Effector memory CD8-positive, alpha-beta T cell (primary cell): ENCODE data around the gene FAM228B.

Experiments
- ATAC-seq: fragments of 150-1000 bp; cut with Tn5 transposase; replicated peaks from 2 replicates; pipeline ENCODE4 v1.10.0; 2021; ENCODE audit warnings: mild to moderate bottlenecking, moderate library complexity
- DNase-seq, 3 experiments: peaks; one replicate each; pipeline ENCODE4 v3.0.0; 2021
- H3K27ac Mint-ChIP-seq, 2 donors: one replicate each; pipeline ENCODE4 v1.8.0; 2022; ENCODE audit warnings: mild to moderate bottlenecking in 2 of 2, mixed read lengths in 2 of 2, moderate library complexity in 2 of 2
- H3K27me3 Mint-ChIP-seq, 2 donors: one replicate each; pipeline ENCODE4 v1.8.0; 2022; ENCODE audit warnings: mixed read lengths in 2 of 2
- H3K36me3 Mint-ChIP-seq: one replicate; pipeline ENCODE4 v1.8.0; 2022; ENCODE audit warnings: mild to moderate bottlenecking, moderate library complexity, mixed read lengths; ENCODE audit not compliant: insufficient read depth
- H3K4me1 Mint-ChIP-seq, 2 donors: one replicate each; pipeline ENCODE4 v1.8.0; 2022; ENCODE audit warnings: low read depth in 2 of 2, mixed read lengths in 2 of 2
- H3K4me3 Mint-ChIP-seq, 2 donors: one replicate each; pipeline ENCODE4 v1.8.0; 2022; ENCODE audit warnings: mild to moderate bottlenecking in 2 of 2, mixed read lengths in 2 of 2, moderate library complexity in 2 of 2
- H3K9me3 Mint-ChIP-seq, 2 donors: one replicate each; pipeline ENCODE4 v1.8.0; 2022; ENCODE audit warnings: mixed read lengths in 2 of 2
- total RNA-seq, 9 experiments: gene quantifications; one replicate each; lab custom pipeline; 2026; lab: John Stamatoyannopoulos, UW

Gene FAM228B
- 2.6 to 19.5 (median 8.8) reads per million in 9 experiments for total RNA-seq

GRCh38 chr2:24123195-24123921 lies at the start of gene FAM228B, which contains the start of gene PFN4:
Gene FAM228B, plus strand, starts transcription at chr2:24123469. Its CDS starts 893 bp downstream, at chr2:24124362.
Gene PFN4, minus strand, starts transcription at chr2:24123334. Its CDS starts 799 bp downstream, at chr2:24122535.
- Mint-ChIP-seq H3K4me1 (peaks cover 7 to 12% of the 10 kb centered on the region in 2 donors), H3K4me3 (peak within 1 kb of the TSS; percentile 83 to 88), H3K9me3 (no peaks in the 10 kb centered on the region), H3K27me3 (no peaks in the 10 kb centered on the region), H3K27ac (peak within 1 kb of the TSS; percentile 85 to 87), H3K36me3 (no peaks in the 10 kb centered on the region)
- ATAC-seq (peak; percentile 90), DNase-seq (peak; percentile 42 to 51 (median 47))

DNA sequence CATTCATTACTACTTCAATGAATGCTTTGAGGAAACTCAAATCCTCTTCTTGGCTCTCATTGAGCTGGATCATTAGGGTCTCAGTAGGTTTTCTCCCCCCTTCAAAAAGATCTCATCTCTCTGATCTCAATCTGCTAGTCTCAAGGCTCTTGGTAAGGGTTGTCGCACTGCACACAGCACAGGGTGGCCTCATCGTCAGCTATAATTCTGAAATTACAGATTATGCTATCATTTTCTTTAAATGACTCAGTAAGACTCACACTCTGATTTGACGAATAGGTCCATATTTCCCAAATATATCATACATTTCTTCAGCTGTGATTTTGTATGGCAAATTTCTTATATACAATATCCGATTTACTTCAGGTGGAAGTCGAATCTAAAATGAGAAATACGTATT lies 49.5 kb upstream of the FAM228B start:
- H3K9me3 Mint-ChIP-seq, result no peaks in the 10 kb centered on the region
- H3K27me3 Mint-ChIP-seq, result no peaks in the 10 kb centered on the region
- H3K4me1 Mint-ChIP-seq, result peaks cover 15 to 50% of the 10 kb centered on the region in 2 donors
- DNase-seq, result no peak
- peaks cover 15% of the 10 kb centered on the region for H3K36me3 Mint-ChIP-seq
- peak overlapping the region in 1 of 2 donors; percentile 43 for H3K4me3 Mint-ChIP-seq
- H3K27ac Mint-ChIP-seq, result no peak overlapping the region
- ATAC-seq, result no peak

DNA sequence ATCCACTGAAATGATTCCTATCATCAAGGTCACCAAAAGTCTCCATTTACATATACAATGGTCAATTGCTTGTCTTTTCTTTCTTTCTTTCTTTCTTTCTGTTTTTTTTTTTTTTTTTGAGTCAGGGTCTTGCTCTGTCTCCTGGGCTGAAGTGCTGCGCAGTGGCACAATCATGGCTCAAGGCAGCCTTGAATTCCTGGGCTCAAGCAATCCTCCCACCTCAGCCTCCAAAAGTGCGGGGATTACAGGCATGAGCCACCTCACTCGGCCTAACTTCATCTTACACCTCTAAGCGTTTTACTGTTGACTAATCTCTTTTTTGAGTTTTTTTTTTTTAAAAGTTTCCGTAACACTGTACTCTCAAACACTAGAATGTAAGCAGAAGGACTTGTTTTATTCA lies 48.0 kb upstream of the FAM228B start:
- ATAC-seq, result no peak
- peaks cover 10% of the 10 kb centered on the region for H3K36me3 Mint-ChIP-seq
- H3K4me1 Mint-ChIP-seq, result peaks cover 15 to 36% of the 10 kb centered on the region in 2 donors
- H3K27ac Mint-ChIP-seq, result peak overlapping the region; percentile 97
- H3K9me3 Mint-ChIP-seq, result no peaks in the 10 kb centered on the region
- no peaks in the 10 kb centered on the region for H3K27me3 Mint-ChIP-seq
- peak overlapping the region; percentile 93 to 95 for H3K4me3 Mint-ChIP-seq
- no peak for DNase-seq

DNA sequence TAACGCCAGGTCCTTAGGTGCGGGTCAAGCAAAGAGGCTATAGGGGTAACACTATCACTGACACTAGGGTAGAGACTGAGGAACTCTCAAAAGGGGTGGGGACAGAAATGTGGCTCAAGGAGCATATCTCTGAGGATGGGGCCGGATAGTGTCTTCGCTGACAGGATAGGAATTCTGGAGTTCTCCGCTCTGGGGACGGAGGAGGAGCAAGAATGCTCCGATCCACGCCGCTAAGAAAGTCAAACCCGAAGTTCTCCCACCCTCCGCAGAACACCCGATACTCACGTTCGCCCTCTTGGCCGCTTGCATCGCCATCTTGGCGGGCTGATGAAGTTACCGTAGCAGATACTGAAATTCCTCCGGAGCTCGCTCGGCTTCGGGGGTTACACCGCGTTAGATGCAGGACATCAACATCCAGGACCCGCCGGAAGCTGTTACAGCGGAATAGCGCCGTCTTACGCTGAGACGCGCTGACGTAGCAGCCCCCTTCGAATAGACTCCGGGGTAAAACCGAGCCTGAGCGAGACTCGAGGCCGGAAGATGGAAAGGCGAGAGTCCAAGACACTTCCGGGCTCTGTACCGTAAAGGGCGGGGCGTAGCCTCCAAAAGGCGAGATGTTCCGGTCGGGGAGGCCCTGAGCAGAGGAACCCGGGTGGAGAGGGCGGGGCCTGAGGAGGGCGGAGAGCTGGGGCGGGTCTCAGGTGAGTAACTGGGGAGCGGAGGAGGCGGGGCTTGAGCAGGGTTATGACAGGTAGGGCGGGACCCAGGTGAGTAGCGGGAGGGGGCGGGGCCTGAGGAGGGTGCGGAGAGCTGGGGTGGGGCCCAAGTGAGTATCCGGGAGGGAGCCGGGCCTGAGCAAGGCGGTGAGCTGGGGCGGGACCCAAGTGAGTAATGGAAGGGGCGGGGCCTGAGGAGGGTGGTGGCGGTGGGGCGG lies 47.1 kb upstream of the FAM228B start, which contains the start of gene SF3B6:
Gene SF3B6, minus strand, starts transcription at position 412 of the 934 bp plus-strand sequence. Its CDS starts 97 bp downstream, at position 315.
- Mint-ChIP-seq H3K27me3 (no peaks in the 10 kb centered on the region), H3K36me3 (peaks cover 9% of the 10 kb centered on the region), H3K27ac (peak within 1 kb of the TSS; percentile 97), H3K9me3 (no peaks in the 10 kb centered on the region), H3K4me3 (peak within 1 kb of the TSS; percentile 93 to 95), H3K4me1 (peaks cover 15 to 36% of the 10 kb centered on the region in 2 donors)
- DNase-seq (peak; percentile 98 to 100 (median 99)), ATAC-seq (peak; percentile 83)

GRCh38 chr2:24076849-24077534 lies 46.3 kb upstream of the FAM228B start:
- Mint-ChIP-seq H3K9me3 (no peaks in the 10 kb centered on the region), H3K4me1 (peaks cover 15 to 36% of the 10 kb centered on the region in 2 donors), H3K4me3 (peak overlapping the region; percentile 93 to 95), H3K27me3 (no peaks in the 10 kb centered on the region), H3K27ac (peak overlapping the region; percentile 97), H3K36me3 (peaks cover 10% of the 10 kb centered on the region)
- DNase-seq (no peak), ATAC-seq (peak; percentile 34)

DNA sequence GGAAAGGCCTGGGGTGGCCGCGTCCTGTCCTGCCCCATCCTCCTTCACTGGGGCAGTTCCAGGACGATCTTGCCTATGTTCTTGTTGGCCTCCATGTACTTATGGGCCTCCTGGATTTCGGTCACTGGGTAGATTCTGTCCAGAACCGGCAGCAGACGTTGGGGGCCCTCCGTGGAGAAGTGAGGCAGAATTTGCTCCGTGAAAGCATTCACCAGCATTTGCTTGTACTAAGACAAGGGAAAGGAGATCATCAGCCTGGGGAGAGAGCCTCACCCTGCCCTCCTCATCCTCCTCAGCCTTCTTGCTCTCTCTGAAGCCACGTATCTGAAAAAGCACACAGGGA lies 45.8 kb upstream of the FAM228B start:
- H3K4me3 Mint-ChIP-seq, result peak overlapping the region; percentile 93 to 95
- peaks cover 6% of the 10 kb centered on the region for H3K36me3 Mint-ChIP-seq
- ATAC-seq (no peak), DNase-seq (no peak)
- H3K4me1 Mint-ChIP-seq, result peaks cover 15 to 31% of the 10 kb centered on the region in 2 donors
- peak overlapping the region; percentile 97 for H3K27ac Mint-ChIP-seq
- H3K9me3 Mint-ChIP-seq, result no peaks in the 10 kb centered on the region
- H3K27me3 Mint-ChIP-seq, result no peaks in the 10 kb centered on the region

DNA sequence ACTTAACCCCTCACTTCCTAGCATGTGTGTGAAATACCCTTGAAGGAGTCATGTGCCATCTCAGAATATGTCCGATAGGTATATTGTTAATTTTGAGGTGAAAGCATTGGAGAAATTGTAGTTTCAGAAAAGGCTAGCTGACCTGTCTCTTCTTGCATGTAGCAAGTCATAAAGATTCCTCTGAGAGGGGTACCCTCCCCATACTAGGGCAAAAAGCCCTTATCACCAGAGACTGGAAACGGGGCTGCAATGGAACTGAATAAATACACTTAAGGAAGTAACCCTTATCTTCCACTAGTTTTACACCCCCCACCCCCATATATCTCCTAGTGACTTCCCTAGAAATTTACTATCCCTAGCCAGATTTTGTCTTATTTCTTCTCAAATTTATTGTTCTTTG lies 45.4 kb upstream of the FAM228B start:
- no peak for ATAC-seq
- Mint-ChIP-seq H3K36me3 (peaks cover 10% of the 10 kb centered on the region), H3K9me3 (no peaks in the 10 kb centered on the region), H3K27me3 (no peaks in the 10 kb centered on the region), H3K27ac (peak overlapping the region in 1 of 2 donors; percentile 25), H3K4me1 (peaks cover 15 to 30% of the 10 kb centered on the region in 2 donors), H3K4me3 (peak overlapping the region; percentile 93 to 95)
- DNase-seq, result no peak

DNA sequence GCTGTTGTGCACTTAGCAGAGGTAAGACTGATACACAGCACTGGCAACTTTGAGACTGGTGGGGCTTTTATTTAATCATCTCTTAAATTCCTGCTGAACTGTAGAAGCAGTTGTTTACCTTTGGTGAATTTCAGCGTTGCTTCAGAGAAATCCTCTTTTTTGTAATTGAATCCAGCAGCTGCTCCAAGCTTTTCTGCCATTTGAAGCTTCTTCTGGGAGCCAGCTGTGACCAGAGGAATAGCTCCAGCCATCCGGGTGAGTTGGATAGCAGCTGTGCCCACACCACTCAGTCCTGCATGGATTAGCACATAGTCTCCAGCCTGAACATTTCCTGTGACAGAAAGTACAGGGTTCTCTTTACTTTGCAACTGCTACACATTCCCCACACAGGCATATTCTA lies 42.6 kb upstream of the FAM228B start:
- no peaks in the 10 kb centered on the region for H3K27me3 Mint-ChIP-seq
- H3K4me1 Mint-ChIP-seq, result peaks cover 15 to 20% of the 10 kb centered on the region in 2 donors

GRCh38 chr2:24082787-24083566 lies 40.3 kb upstream of the FAM228B start:
- H3K4me3 Mint-ChIP-seq, result peak overlapping the region; percentile 77 to 85
- ATAC-seq (no peak), DNase-seq (no peak)
- H3K27ac Mint-ChIP-seq, result no peak overlapping the region
- peaks cover 24% of the 10 kb centered on the region for H3K36me3 Mint-ChIP-seq
- no peaks in the 10 kb centered on the region for H3K27me3 Mint-ChIP-seq
- peaks cover 8 to 12% of the 10 kb centered on the region in 2 donors for H3K4me1 Mint-ChIP-seq
- H3K9me3 Mint-ChIP-seq, result no peaks in the 10 kb centered on the region

More for the DNA sequence above, 42.6 kb upstream of the FAM228B start:
- no peaks in the 10 kb centered on the region for H3K9me3 Mint-ChIP-seq
- peaks cover 15% of the 10 kb centered on the region for H3K36me3 Mint-ChIP-seq
- ATAC-seq (no peak), DNase-seq (no peak)
- no peak overlapping the region for H3K27ac Mint-ChIP-seq
- H3K4me3 Mint-ChIP-seq, result no peak overlapping the region

DNA sequence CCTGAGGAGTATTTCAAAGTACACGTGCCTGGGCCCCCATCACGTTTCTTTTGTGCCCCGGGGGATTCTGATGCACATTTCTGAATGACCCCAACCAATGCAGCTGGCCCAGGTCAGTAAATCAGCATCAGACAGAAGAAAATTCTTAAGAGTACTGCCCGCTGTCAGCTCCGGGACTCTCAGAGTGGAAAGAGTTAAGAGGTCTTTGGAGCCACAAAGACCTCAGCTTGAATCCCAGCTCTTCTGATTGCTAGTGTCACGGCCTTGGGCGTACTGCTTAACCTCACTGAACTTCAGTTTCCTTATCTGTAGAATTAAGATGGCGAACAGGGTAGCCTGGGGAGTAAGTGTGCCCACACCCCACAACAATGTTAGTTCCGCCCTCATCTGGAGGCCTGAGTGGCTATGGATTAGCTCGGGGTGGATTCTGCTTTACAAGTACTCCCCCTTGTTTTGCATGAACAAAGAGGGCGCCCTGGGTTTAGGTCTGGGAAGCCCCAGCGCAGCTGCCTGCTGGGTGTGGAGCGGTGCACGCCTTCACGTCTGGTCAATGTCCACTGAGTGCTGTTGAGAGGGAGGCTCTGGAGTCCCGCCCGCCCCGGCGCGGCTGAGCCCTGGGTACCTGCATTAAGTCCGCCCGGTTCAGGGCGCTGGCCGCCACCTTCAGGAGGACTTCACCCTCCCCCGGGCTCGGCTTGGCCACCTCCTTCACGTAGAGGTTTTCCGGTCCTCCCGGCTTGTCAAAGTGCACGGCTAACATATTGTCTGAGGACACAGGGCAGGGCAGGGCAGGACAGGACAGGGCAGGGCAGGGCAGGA lies 39.5 kb upstream of the FAM228B start:
- peaks cover 24% of the 10 kb centered on the region for H3K36me3 Mint-ChIP-seq
- no peak for DNase-seq
- peaks cover 8 to 9% of the 10 kb centered on the region in 2 donors for H3K4me1 Mint-ChIP-seq
- peak overlapping the region; percentile 77 to 85 for H3K4me3 Mint-ChIP-seq
- no peaks in the 10 kb centered on the region for H3K9me3 Mint-ChIP-seq
- peak; percentile 65 for ATAC-seq
- H3K27me3 Mint-ChIP-seq, result no peaks in the 10 kb centered on the region
- H3K27ac Mint-ChIP-seq, result no peak overlapping the region

GRCh38 chr2:24084386-24085199 lies 38.7 kb upstream of the FAM228B start, which contains the start of gene TP53I3:
Gene TP53I3, minus strand, starts transcription at chr2:24084834. Its CDS starts 508 bp downstream, at chr2:24084326.
- H3K27me3 Mint-ChIP-seq, result no peaks in the 10 kb centered on the region
- peak; percentile 95 for ATAC-seq
- H3K36me3 Mint-ChIP-seq, result peaks cover 29% of the 10 kb centered on the region

More at GRCh38 chr2:24084386-24085199, 38.7 kb upstream of the FAM228B start, which contains the start of gene TP53I3:
- Mint-ChIP-seq H3K9me3 (no peaks in the 10 kb centered on the region), H3K4me3 (peak within 1 kb of the TSS; percentile 77 to 85), H3K4me1 (peaks cover 8 to 9% of the 10 kb centered on the region in 2 donors), H3K27ac (peak within 1 kb of the TSS in 1 of 2 donors; percentile 53)
- peak; percentile 79 to 84 (median 83) for DNase-seq
